Subcutaneous adipose tissue (tissue), 4 donors: ENCODE measurements around the gene SHB. TPM values are rescaled to one million over a fixed set of nuclear protein-coding genes. Genes with fewer than 3 reads are reported as not detected.

Experiments used
- total RNA-seq, 4 donors: library from RNA; depleted of rRNA; stranded (reverse); fragments of >200 nt; gene quantifications; one replicate each; pipeline ENCODE4 v1.1.0, GENCODE V29; 2016
- TF ChIP-seq, protein P1 (sequence below): fragments of 450-650 bp; IDR thresholded peaks from one replicate; pipeline ENCODE4 v1.5.1; 2016; ENCODE audit warnings: low read depth, mild to moderate bottlenecking, control low read depth, antibody characterized with exemption, moderate library complexity

The SHB gene
- total RNA-seq, 4 donors from 2014 or later, result 2.6 to 5.7 (median 4.7) TPM

DNA sequence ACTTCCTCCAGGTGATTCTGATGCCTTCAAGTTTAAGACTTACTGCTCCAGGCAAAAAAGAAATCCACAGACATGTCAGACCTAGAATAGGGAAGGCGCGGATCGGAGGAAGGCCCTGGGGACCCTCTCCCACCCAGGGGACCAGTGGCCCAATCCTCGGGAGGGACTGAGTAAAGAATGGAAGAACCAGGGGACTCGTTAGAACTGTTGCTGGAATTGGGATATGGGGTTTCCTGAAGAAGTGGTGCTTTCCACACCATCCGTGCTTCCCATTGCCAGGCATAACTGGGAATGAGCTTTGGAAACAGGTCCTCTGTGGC, 101.3 kb downstream of the SHB start:
- TF ChIP-seq, protein P1, sequence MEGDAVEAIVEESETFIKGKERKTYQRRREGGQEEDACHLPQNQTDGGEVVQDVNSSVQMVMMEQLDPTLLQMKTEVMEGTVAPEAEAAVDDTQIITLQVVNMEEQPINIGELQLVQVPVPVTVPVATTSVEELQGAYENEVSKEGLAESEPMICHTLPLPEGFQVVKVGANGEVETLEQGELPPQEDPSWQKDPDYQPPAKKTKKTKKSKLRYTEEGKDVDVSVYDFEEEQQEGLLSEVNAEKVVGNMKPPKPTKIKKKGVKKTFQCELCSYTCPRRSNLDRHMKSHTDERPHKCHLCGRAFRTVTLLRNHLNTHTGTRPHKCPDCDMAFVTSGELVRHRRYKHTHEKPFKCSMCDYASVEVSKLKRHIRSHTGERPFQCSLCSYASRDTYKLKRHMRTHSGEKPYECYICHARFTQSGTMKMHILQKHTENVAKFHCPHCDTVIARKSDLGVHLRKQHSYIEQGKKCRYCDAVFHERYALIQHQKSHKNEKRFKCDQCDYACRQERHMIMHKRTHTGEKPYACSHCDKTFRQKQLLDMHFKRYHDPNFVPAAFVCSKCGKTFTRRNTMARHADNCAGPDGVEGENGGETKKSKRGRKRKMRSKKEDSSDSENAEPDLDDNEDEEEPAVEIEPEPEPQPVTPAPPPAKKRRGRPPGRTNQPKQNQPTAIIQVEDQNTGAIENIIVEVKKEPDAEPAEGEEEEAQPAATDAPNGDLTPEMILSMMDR, result no peak

DNA sequence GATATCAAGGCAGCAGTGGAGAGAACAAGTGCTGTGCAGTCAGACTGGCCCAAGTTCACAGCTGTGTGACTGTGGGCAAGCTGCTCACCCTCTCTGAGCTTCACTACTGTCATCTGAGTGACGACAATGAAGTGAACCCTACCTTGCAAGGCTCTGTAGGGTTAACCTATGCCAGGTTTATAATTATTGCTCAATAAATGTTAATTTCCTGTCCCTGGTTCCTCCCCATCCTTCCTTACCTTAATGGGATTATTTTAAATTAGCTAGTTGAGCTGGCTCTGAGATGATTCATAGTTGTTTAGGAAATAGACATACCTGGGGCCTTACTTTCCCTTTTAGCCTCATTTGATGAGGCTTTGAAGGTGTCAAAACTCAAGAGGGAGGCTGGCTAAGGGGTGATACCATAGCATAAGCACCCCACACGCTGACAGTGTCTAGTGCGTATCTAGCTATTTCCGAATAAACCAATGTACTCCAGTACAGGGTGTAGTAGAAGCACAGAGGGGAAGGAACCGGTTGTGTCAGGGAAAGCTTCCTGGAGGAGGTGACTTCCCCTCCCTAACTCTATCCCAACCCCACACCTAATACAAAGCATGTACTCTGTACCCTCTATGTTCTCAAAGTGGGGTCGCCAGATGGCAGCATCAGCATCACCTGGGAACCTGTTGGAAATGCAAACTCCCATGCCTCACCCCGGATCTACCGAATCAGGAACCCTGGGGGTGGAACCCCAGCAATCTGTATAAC, 101.8 kb downstream of the SHB start:
- TF ChIP-seq, protein P1, result no peak

GRCh38 chr9:37966412-37967013, 102.5 kb downstream of the SHB start:
- TF ChIP-seq, protein P1, result no peak

DNA sequence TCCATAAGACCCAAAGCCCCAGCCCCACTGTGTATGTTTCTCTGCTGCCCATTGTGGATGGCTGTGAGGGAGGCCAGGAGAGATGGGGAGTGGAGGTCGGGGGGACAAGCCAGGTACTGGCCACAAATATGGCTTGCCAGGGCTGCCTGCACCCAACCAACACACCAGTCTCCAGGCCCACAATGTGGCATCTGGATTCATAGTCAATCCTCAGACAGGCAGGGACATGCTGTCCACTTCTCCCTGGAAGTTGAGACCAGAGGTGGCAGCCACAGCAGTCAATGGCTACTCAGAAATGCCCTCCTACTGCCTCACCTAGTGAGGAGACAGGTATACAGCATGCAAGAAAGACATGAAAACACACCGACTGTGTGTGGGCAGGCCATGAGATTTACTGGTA, 103.9 kb downstream of the SHB start:
- TF ChIP-seq, protein P1, result no peak

- TF ChIP-seq, protein P1, result no peak
Observed at GRCh38 chr9:37964740-37965081, 104.3 kb downstream of the SHB start.

- TF ChIP-seq, protein P1, result no peak
Observed at GRCh38 chr9:37963936-37964739, 104.9 kb downstream of the SHB start.

- TF ChIP-seq, protein P1, result no peak
Observed at GRCh38 chr9:37961351-37961750, 107.7 kb downstream of the SHB start.
